H1 (cell line): ENCODE data around the gene LEMD2. TPM values are rescaled to one million over a fixed set of nuclear protein-coding genes. Genes with fewer than 3 reads are reported as not detected.
A peak's percentile ranks its signal among the peaks of the same experiment; 100 is the strongest.

Source experiments
- CTCF ChIA-PET: fragments of 300-600 bp; sonication (Branson Sonifier 250); formaldehyde crosslinking; loops from one replicate; lab custom pipeline; 2021; ENCODE audit not compliant: partially characterized antibody; lab: Charles Lee
- POLR2A ChIA-PET: fragments of 300-600 bp; sonication (Branson Sonifier 250); formaldehyde crosslinking; loops from one replicate; lab custom pipeline; 2021; ENCODE audit warnings: inconsistent platforms; ENCODE audit not compliant: partially characterized antibody; lab: Charles Lee
- DNase-seq, 2 experiments: peaks; one replicate each; pipeline versions ENCODE4 v3.0.0 to v3.0.0-alpha.2; 2010 to 2022; ENCODE audit warnings: low spot score in 2 of 2, low read depth in 1 of 2, mixed read lengths in 1 of 2
- FAIRE-seq: peaks from 2 replicates; lab custom pipeline; 2011; peaks lifted over from hg19 to GRCh38; lab: Jason Lieb, UNC
- H2AFZ ChIP-seq: 2 replicates; pipeline ENCODE4 v1.8.1; 2012; ENCODE audit warnings: low read length, inconsistent platforms
- H2AK5ac ChIP-seq: 2 replicates; pipeline ENCODE4 v1.6.1; 2013; ENCODE audit warnings: low read depth, low read length
- H2BK120ac ChIP-seq: replicated peaks from 2 replicates; pipeline ENCODE3; 2013; ENCODE audit warnings: low read depth, low read length, inconsistent platforms
- H2BK12ac ChIP-seq: 2 replicates; pipeline ENCODE4 v1.6.1; 2013; ENCODE audit warnings: low read depth, low read length
- H2BK15ac ChIP-seq: 2 replicates; pipeline ENCODE4 v1.6.1; 2013; ENCODE audit warnings: low read length
- H2BK20ac ChIP-seq: 2 replicates; pipeline ENCODE4 v1.6.1; 2013; ENCODE audit warnings: low read length
- H2BK5ac ChIP-seq: 2 replicates; pipeline ENCODE4 v1.6.1; 2013; ENCODE audit warnings: low read depth, low read length
- H3K14ac ChIP-seq: 2 replicates; pipeline ENCODE4 v1.6.1; 2013; ENCODE audit warnings: inconsistent platforms; ENCODE audit not compliant: insufficient read length
- H3K18ac ChIP-seq: 2 replicates; pipeline ENCODE4 v1.6.1; 2013; ENCODE audit warnings: low read length; ENCODE audit errors: extremely low read depth
- H3K23ac ChIP-seq: 2 replicates; pipeline ENCODE4 v1.6.1; 2013; ENCODE audit warnings: inconsistent platforms; ENCODE audit not compliant: insufficient read length
- H3K23me2 ChIP-seq: 2 replicates; pipeline ENCODE4 v1.6.1; 2013; ENCODE audit warnings: low read depth, low read length
- H3K27ac ChIP-seq: 2 replicates; pipeline ENCODE4 v1.6.1; 2011; ENCODE audit warnings: low read depth, low read length, inconsistent platforms
- H3K27me3 ChIP-seq, 4 experiments: replicated peaks in 1 of 4; 1 replicate in 1 of 4; 2 replicates in 3 of 4; pipeline versions ENCODE4 v1.6.1 to v1.8.1; 2011 to 2013; ENCODE audit warnings: low read length in 3 of 4, mild to moderate bottlenecking in 3 of 4, inconsistent platforms in 2 of 4, mixed read lengths in 2 of 4, moderate library complexity in 1 of 4; ENCODE audit not compliant: control insufficient read depth in 3 of 4, insufficient read depth in 3 of 4; ENCODE audit errors: extremely low read depth in 1 of 4
- H3K36me3 ChIP-seq, 4 experiments: 2 replicates each; pipeline versions ENCODE4 v1.6.1 to v1.8.1; 2011 to 2013; ENCODE audit warnings: mild to moderate bottlenecking in 4 of 4, low read length in 3 of 4, moderate library complexity in 2 of 4, control low read depth in 1 of 4, inconsistent platforms in 1 of 4; ENCODE audit not compliant: insufficient read depth in 4 of 4, control insufficient read depth in 2 of 4
- H3K4ac ChIP-seq: replicated peaks from 2 replicates; pipeline ENCODE3; 2013; ENCODE audit warnings: low read length, low read depth, mixed read lengths, inconsistent platforms; ENCODE audit not compliant: insufficient read length
- H3K4me1 ChIP-seq, 4 experiments: replicated peaks in 1 of 4; 1 replicate in 1 of 4; 2 replicates in 3 of 4; pipeline versions ENCODE4 v1.6.1 to v1.8.1; 2011 to 2013; ENCODE audit warnings: low read length in 3 of 4, inconsistent platforms in 2 of 4, mixed read lengths in 1 of 4; ENCODE audit not compliant: insufficient read depth in 4 of 4, control insufficient read depth in 3 of 4
- H3K4me2 ChIP-seq, 2 experiments: 2 replicates each; pipeline versions ENCODE4 v1.6.1 to v1.8.1; 2011 to 2013; ENCODE audit warnings: low read depth in 2 of 2, low read length in 2 of 2, control low read depth in 1 of 2, inconsistent platforms in 1 of 2, mild to moderate bottlenecking in 1 of 2; ENCODE audit not compliant: insufficient read depth in 1 of 2
- H3K4me3 ChIP-seq, 4 experiments: fragments of 200-600, 300-600 bp in 1 of 4; sonication (generic), shearing (Covaris generic), sonication (Bioruptor Twin) in 1 of 4; 2 replicates each; pipeline versions ENCODE4 v1.5.1 to v1.8.1; 2011 to 2016; ENCODE audit warnings: low read length in 4 of 4, low read depth in 3 of 4, control low read depth in 2 of 4, inconsistent platforms in 2 of 4, mild to moderate bottlenecking in 2 of 4, mixed read lengths in 1 of 4, moderate library complexity in 1 of 4; ENCODE audit not compliant: insufficient read depth in 2 of 4; ENCODE audit errors: extremely low read depth in 1 of 4
- H3K56ac ChIP-seq: replicated peaks from 2 replicates; pipeline ENCODE3; 2013; ENCODE audit warnings: low read depth, mild to moderate bottlenecking, mixed read lengths, low read length, inconsistent platforms; ENCODE audit not compliant: insufficient read length
- H3K79me1 ChIP-seq: 2 replicates; pipeline ENCODE4 v1.6.1; 2013; ENCODE audit warnings: low read depth, low read length, control low read depth
- H3K79me2 ChIP-seq, 2 experiments: 2 replicates each; pipeline versions ENCODE4 v1.6.1 to v1.8.1; 2012 to 2013; ENCODE audit warnings: low read length in 2 of 2, mild to moderate bottlenecking in 2 of 2, inconsistent platforms in 1 of 2; ENCODE audit not compliant: insufficient read depth in 2 of 2, control insufficient read depth in 1 of 2
- H3K9ac ChIP-seq, 4 experiments: replicated peaks in 1 of 4; 1 replicate in 1 of 4; 2 replicates in 3 of 4; pipeline versions ENCODE4 v1.6.1 to v1.8.1; 2011 to 2013; ENCODE audit warnings: low read depth in 3 of 4, low read length in 3 of 4, control low read depth in 2 of 4, mild to moderate bottlenecking in 2 of 4, moderate library complexity in 2 of 4, inconsistent platforms in 1 of 4; ENCODE audit errors: extremely low read depth in 1 of 4
- H3K9me3 ChIP-seq, 2 experiments: 2 replicates each; pipeline versions ENCODE4 v1.6.1 to v1.8.1; 2012 to 2013; ENCODE audit warnings: mild to moderate bottlenecking in 2 of 2, moderate library complexity in 2 of 2, control low read depth in 1 of 2, inconsistent platforms in 1 of 2, low read depth in 1 of 2, low read length in 1 of 2, mixed read lengths in 1 of 2; ENCODE audit not compliant: insufficient read depth in 2 of 2
- H4K20me1 ChIP-seq, 2 experiments: replicated peaks in 1 of 2; 2 replicates each; pipeline versions ENCODE3 to v1.8.1; 2011 to 2013; ENCODE audit warnings: inconsistent platforms in 2 of 2, low read length in 2 of 2, mild to moderate bottlenecking in 1 of 2; ENCODE audit not compliant: insufficient read depth in 2 of 2, control insufficient read depth in 1 of 2
- H4K5ac ChIP-seq: 2 replicates; pipeline ENCODE4 v1.6.1; 2013; ENCODE audit warnings: low read length, low read depth, mixed read lengths, inconsistent platforms; ENCODE audit not compliant: insufficient read length
- H4K8ac ChIP-seq: 2 replicates; pipeline ENCODE4 v1.8.0; 2013; ENCODE audit warnings: mild to moderate bottlenecking, moderate library complexity, low read length, inconsistent platforms; ENCODE audit not compliant: insufficient read depth; ENCODE audit errors: extremely low read depth
- H4K91ac ChIP-seq: replicated peaks from 2 replicates; pipeline ENCODE3; 2013; ENCODE audit warnings: low read length, mixed read lengths, inconsistent platforms; ENCODE audit not compliant: insufficient read length
- ASH2L ChIP-seq: fragments of 200-600, 300-600 bp; sonication (generic); IDR thresholded peaks from one replicate; pipeline ENCODE4 v1.7.1; 2017; ENCODE audit warnings: low read length
- ATF3 ChIP-seq: IDR thresholded peaks from 2 replicates; pipeline ENCODE4 v1.6.1; 2011; ENCODE audit warnings: low read depth, mild to moderate bottlenecking, low read length; ENCODE audit not compliant: insufficient read depth
- BCL11A ChIP-seq, 2 experiments: IDR thresholded peaks; one replicate each; pipeline ENCODE4 v1.6.1; 2011; ENCODE audit warnings: low read depth in 2 of 2, low read length in 2 of 2, mild to moderate bottlenecking in 2 of 2
- CEBPB ChIP-seq: IDR thresholded peaks from 2 replicates; pipeline ENCODE4 v1.6.1; 2012; ENCODE audit warnings: low read depth, low read length
- CHD1 ChIP-seq: IDR thresholded peaks from 2 replicates; pipeline ENCODE4 v1.6.1; 2012; ENCODE audit warnings: low read depth, low read length, improper control_type of control experiment
- EGR1 ChIP-seq: IDR thresholded peaks from 2 replicates; pipeline ENCODE4 v1.6.1; 2011; ENCODE audit warnings: low read depth, low read length, borderline replicate concordance
- FOSL1 ChIP-seq: IDR thresholded peaks from 2 replicates; pipeline ENCODE4 v1.6.1; 2011; ENCODE audit warnings: mild to moderate bottlenecking, low read depth, low read length, moderate library complexity; ENCODE audit not compliant: insufficient read depth
- GABPA ChIP-seq: IDR thresholded peaks from 2 replicates; pipeline ENCODE4 v1.6.1; 2011; ENCODE audit warnings: mild to moderate bottlenecking, low read length, moderate library complexity, borderline replicate concordance; ENCODE audit not compliant: insufficient read depth
- JUND ChIP-seq: IDR thresholded peaks from 2 replicates; pipeline ENCODE4 v1.6.1; 2011; ENCODE audit warnings: mild to moderate bottlenecking, improper control_type of control experiment, low read length
- POLR2A ChIP-seq, 2 experiments: IDR thresholded peaks; 1 replicate in 1 of 2; 2 replicates in 1 of 2; pipeline ENCODE4 v1.6.1; 2011; ENCODE audit warnings: low read depth in 2 of 2, low read length in 2 of 2, mild to moderate bottlenecking in 2 of 2; ENCODE audit errors: control extremely low read depth in 1 of 2
- RNF2 ChIP-seq: fragments of 200-900, 300-1000 bp; sonication (generic); IDR thresholded peaks from 2 replicates; pipeline ENCODE4 v1.7.1; 2016; ENCODE audit warnings: borderline replicate concordance, low read depth, mild to moderate bottlenecking, antibody characterized with exemption, low read length; ENCODE audit not compliant: poor library complexity, severe bottlenecking; ENCODE audit errors: missing control alignments
- SIRT6 ChIP-seq: IDR thresholded peaks from one replicate; pipeline ENCODE4 v1.7.1; 2012; ENCODE audit warnings: low read length, inconsistent platforms
- SUZ12 ChIP-seq: fragments of 200-600 bp; sonication (generic); IDR thresholded peaks from 2 replicates; pipeline ENCODE4 v1.6.1; 2012; ENCODE audit warnings: mild to moderate bottlenecking, inconsistent platforms, low read length, moderate library complexity, mixed read lengths
- TCF12 ChIP-seq: IDR thresholded peaks from 2 replicates; pipeline ENCODE4 v1.6.1; 2011; ENCODE audit warnings: low read depth, mild to moderate bottlenecking, low read length
- TEAD4 ChIP-seq: IDR thresholded peaks from 2 replicates; pipeline ENCODE4 v1.6.1; 2012; ENCODE audit warnings: low read depth, low read length, inconsistent platforms, mixed read lengths
- WGBS, 2 experiments: shearing (Covaris generic) in 1 of 2; methylation state at CpG; one replicate each; pipeline versions ENCODE4 v1.1.6 to v1.1.7; 2013 to 2015; ENCODE audit warnings: low lambda C conversion rate in 2 of 2, mixed read lengths in 2 of 2, inconsistent platforms in 1 of 2, low coverage in 1 of 2, missing lambda C conversion rate in 1 of 2; ENCODE audit not compliant: insufficient replicate concordance in 2 of 2, insufficient coverage in 1 of 2, insufficient read length in 1 of 2; ENCODE audit errors: extremely low coverage in 1 of 2, missing lambda C conversion rate in 1 of 2; 5-methylcytosine and 5-hydroxymethylcytosine counted together
- polyA plus RNA-seq, 7 experiments: library from polyadenylated mRNA; depleted of rRNA in 3 of 7; stranded (reverse) in 5 of 7; unstranded in 2 of 7; fragments of >200 nt in 5 of 7; fragments of 200-250 nt in 2 of 7; gene quantifications; 1 replicate in 5 of 7; 2 replicates in 1 of 7; 4 replicates in 1 of 7; pipeline versions ENCODE4 v1.2.1 to v1.2.3, GENCODE V29; 2011 to 2013; ENCODE audit warnings: missing spikeins in 2 of 7, mixed read lengths in 2 of 7
- total RNA-seq: library from RNA; stranded (reverse); fragmentation: NEBNext Ultra II Directional; extraction: Animal tissue kit (Norgen Biotek cat#: 25700); gene quantifications from 2 replicates; pipeline ENCODE4 v1.2.1, GENCODE V29; 2021

The LEMD2 gene
- total and polyA plus RNA-seq, 2 of the 8 experiments (the other 6 are each of a cell fraction or from before 2014, with no cell fraction given), result 32.7 to 57.3 TPM

GRCh38 chr6:33763483-33763882, 25.4 kb downstream of the LEMD2 start:
- H3K27ac ChIP-seq, result no peak overlapping the region
- H3K36me3 ChIP-seq, result no peaks in the 10 kb centered on the region
- H2AK5ac ChIP-seq, result no peak overlapping the region
- no peak for DNase-seq
- H3K79me2 ChIP-seq, result no peaks in the 10 kb centered on the region
- H2AFZ ChIP-seq, result no peak overlapping the region
- CTCF ChIA-PET, result interaction anchor here (0.7 to 12.1 kb wide), 10 partner anchors 10 to 392 kb away, joined by 3 to 171 read pairs (median 4); partner anchors contain the start of gene IP6K3
- 0 out of 2 replicates have a peak overlapping the region, but pooled peaks have one; percentile 8 for H2BK15ac ChIP-seq
- H3K56ac ChIP-seq, result no peak overlapping the region
- H3K9ac ChIP-seq, result no peak overlapping the region
- no peaks in the 10 kb centered on the region for H3K4me1 ChIP-seq
- H4K20me1 ChIP-seq, result no peaks in the 10 kb centered on the region
- POLR2A ChIA-PET, result interaction anchor here (1.0 kb wide), 1 partner anchor 52 kb away, joined by 3 read pairs; the partner anchor contains the start of gene UQCC2
- no peak overlapping the region for H3K14ac ChIP-seq
- H3K23me2 ChIP-seq, result no peaks in the 10 kb centered on the region
- H3K23ac ChIP-seq, result no peak overlapping the region
- H4K8ac ChIP-seq, result no peak overlapping the region
- no peak overlapping the region for H2BK20ac ChIP-seq
- no peak overlapping the region for H2BK12ac ChIP-seq
- H3K27me3 ChIP-seq, result no peaks in the 10 kb centered on the region
- no peaks in the 10 kb centered on the region for H3K79me1 ChIP-seq
- H3K4ac ChIP-seq, result no peak overlapping the region
- no peak overlapping the region for H3K18ac ChIP-seq
- H3K4me2 ChIP-seq, result no peak overlapping the region
- H2BK5ac ChIP-seq, result no peak overlapping the region
- no peaks in the 10 kb centered on the region for H3K9me3 ChIP-seq
- peak overlapping the region; percentile 29 for H4K91ac ChIP-seq
- H3K4me3 ChIP-seq, result no peak overlapping the region
- 70% methylated on average over 6 of the region's 6 CpGs; no CpG with 5 or more reads in 1 of the 2 experiments for WGBS, 2 experiments
- no peak overlapping the region for H2BK120ac ChIP-seq
- FAIRE-seq, result no peak
- no peak overlapping the region for H4K5ac ChIP-seq
- TF ChIP-seq FOSL1, result no peak
- TF ChIP-seq BCL11A (IDR thresholded peaks at IDR 0.05; ENCODE audit: low read depth in 2 of 2, low read length in 2 of 2), result no peak
- TF ChIP-seq ATF3, result no peak
- TF ChIP-seq TCF12, result no peak
- no peak for TF ChIP-seq POLR2A (IDR thresholded peaks at IDR 0.05; ENCODE audit: control extremely low read depth in 1 of 2, low read depth in 2 of 2, low read length in 2 of 2)
- no peak for TF ChIP-seq TEAD4
- no peak for TF ChIP-seq SUZ12
- no peak for TF ChIP-seq JUND
- no peak for TF ChIP-seq GABPA
- no peak for TF ChIP-seq RNF2
- TF ChIP-seq EGR1, result no peak
- TF ChIP-seq CEBPB, result no peak
- TF ChIP-seq CHD1, result no peak
- TF ChIP-seq ASH2L, result no peak
- TF ChIP-seq SIRT6, result no peak
